ENCODE measurements around the gene LTO1. TPM values are rescaled to one million over a fixed set of nuclear protein-coding genes. Genes with fewer than 3 reads are reported as not detected.

The LTO1 gene
- total RNA-seq, 4 donors from 2014 or later = 15.2 to 69.2 (median 27.2) TPM

GRCh38 chr11:69657456-69657910, 17.7 kb downstream of the LTO1 start:
- TF ChIP-seq CTCF (IDR thresholded peaks at IDR 0.05) = no peak
- TF ChIP-seq POLR2A (IDR thresholded peaks at IDR 0.05) = no peak
- 84 to 89% methylated on average over 10 to 12 of the region's 14 CpGs for WGBS, 2 donors
- intact Hi-C loops (cut with DNase I; ENCODE audit: low total_unique reads) = no loop called here
- H3K4me3 ChIP-seq (ENCODE audit: low read depth, poor library complexity, severe bottlenecking) = no peak overlapping the region
- DNase-seq (ENCODE audit: low spot score in 2 of 2) = peak in 1 of 2 donors; percentile 77

- H3K4me3 ChIP-seq (ENCODE audit: low read depth, poor library complexity, severe bottlenecking) = no peak overlapping the region
- intact Hi-C loops (cut with DNase I; ENCODE audit: low total_unique reads) = no loop called here
- DNase-seq (ENCODE audit: low spot score in 2 of 2) = no peak
- WGBS, 2 donors = 76 to 80% methylated on average over 20 of the region's 20 CpGs
- no peak for TF ChIP-seq POLR2A (IDR thresholded peaks at IDR 0.05)
- TF ChIP-seq CTCF (IDR thresholded peaks at IDR 0.05) = no peak
Measured at GRCh38 chr11:69656536-69657455, 18.4 kb downstream of the LTO1 start.

DNA sequence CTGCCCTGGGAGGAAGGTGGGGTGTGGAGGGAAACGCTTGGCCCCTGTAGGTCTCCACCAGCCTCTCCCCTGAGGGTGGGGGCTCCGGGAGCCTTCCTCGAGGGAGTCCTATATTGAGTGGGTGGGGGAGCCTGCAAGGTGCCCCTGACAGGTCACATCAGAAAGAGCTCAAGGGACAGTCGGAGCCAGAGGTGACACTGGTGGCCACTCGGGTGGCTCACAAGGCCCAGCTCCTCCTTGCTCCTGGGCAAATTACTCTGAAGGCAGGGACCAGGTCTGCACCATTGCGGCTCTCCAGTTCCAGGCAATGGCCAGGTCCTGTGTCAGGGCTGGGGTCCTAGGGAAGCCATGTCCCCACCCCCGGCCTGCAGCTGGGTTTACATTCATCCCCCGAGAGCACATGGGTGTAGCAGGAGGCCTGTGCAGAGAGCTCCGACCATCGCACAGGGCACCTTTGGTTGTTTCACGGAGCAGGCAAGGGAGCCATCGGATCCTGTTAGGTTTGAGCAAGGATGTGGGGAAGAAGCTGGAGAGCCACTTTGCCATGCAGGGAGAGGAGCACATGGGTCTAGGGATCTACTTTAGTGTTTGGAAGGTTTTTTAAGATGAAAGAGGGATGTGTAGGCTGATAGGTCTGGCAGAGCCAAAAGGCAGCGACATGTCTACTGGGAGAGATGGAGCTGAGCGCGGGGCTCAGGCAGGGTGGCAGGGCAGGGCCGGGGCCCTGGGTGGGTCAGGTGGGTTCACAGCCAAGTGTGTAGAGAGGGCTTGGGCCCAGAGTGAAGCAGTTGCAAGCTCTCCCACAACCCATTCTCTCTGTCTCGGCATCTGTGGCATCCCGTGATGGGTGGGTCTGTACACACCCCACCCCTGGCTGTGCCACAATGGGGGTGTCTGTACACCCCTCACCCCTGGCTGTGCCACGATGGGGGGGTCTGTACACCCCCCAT, 19.4 kb downstream of the LTO1 start:
- no peak overlapping the region for H3K4me3 ChIP-seq (ENCODE audit: low read depth, poor library complexity, severe bottlenecking)
- no peak for TF ChIP-seq POLR2A (IDR thresholded peaks at IDR 0.05)
- no peak for TF ChIP-seq CTCF (IDR thresholded peaks at IDR 0.05)
- intact Hi-C loops (cut with DNase I; ENCODE audit: low total_unique reads) = no loop called here
- WGBS, 2 donors = 89 to 90% methylated on average over 18 to 19 of the region's 19 CpGs
- DNase-seq (ENCODE audit: low spot score in 2 of 2) = no peak

DNA sequence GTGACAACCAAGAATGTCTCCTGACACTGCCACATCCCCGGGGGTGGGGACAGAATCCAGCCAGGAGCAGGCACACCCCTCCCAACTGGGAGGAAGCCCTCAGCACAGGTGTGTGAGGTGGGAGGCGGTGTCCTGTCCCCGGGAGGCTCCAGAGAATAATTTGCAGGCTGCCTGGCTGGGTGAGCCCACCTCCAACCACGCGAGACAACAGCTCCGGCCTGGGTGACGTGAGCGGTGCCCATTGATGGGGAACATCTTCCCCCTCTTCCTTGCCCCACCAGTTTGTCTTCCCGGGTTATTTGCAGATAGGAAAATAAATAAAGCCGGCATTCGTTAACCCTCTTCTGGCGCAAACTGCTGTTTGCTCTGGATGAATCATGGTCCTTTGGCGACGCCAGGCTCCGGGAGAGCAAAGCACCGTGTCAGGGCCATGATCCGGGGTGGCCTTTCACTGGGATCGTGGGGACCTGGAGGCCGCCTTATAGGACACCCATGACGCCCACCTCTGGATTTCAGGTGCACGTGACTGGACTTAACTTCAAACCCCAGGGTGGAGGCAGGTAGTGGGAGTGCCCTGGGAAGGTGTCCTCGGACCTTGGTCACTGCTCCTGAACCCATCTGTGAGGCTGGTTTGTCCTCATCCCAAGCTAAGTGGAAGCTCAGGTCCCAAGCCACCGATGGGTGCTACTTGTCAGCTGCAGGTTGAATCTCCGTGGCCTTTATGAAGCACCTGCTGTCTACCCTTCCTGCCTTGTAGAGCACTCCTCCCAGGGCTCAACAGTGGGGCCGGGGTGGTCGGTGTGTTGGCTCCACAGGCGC, 20.3 kb downstream of the LTO1 start:
- no peak for DNase-seq (ENCODE audit: low spot score in 2 of 2)
- TF ChIP-seq POLR2A (IDR thresholded peaks at IDR 0.05) = no peak
- no peak for TF ChIP-seq CTCF (IDR thresholded peaks at IDR 0.05)
- H3K4me3 ChIP-seq (ENCODE audit: low read depth, poor library complexity, severe bottlenecking) = no peak overlapping the region
- WGBS, 2 donors = 50 to 55% methylated on average over 24 to 27 of the region's 27 CpGs
- intact Hi-C loops (cut with DNase I; ENCODE audit: low total_unique reads) = no loop called here

DNA sequence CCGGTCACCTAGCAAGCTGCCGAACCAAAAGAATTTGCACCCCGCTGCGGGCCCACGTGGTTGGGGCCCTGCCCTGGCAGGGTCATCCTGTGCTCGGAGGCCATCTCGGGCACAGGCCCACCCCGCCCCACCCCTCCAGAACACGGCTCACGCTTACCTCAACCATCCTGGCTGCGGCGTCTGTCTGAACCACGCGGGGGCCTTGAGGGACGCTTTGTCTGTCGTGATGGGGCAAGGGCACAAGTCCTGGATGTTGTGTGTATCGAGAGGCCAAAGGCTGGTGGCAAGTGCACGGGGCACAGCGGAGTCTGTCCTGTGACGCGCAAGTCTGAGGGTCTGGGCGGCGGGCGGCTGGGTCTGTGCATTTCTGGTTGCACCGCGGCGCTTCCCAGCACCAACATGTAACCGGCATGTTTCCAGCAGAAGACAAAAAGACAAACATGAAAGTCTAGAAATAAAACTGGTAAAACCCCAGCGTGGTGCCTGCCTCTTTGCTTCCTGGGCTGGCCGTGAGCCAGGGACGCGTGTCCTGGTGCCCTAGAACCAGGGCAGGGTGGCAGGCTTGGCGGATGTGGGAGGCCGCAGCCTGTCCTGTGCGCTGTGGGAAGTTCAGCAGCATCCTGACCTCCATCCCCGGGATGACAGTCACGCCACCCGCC, 21.0 kb downstream of the LTO1 start:
- no peak overlapping the region for H3K4me3 ChIP-seq (ENCODE audit: low read depth, poor library complexity, severe bottlenecking)
- WGBS, 2 donors = 75 to 81% methylated on average over 38 of the region's 38 CpGs
- DNase-seq (ENCODE audit: low spot score in 2 of 2) = peak in 1 of 2 donors; percentile 84

More for the DNA sequence above, 21.0 kb downstream of the LTO1 start:
- TF ChIP-seq POLR2A (IDR thresholded peaks at IDR 0.05) (no peak), CTCF (IDR thresholded peaks at IDR 0.05) (no peak)
- intact Hi-C loops (cut with DNase I; ENCODE audit: low total_unique reads) = no loop called here

All from lower leg skin (tissue), 4 donors.